COLO829 (cell line): ENCODE results near the gene JAM3.
A peak's percentile ranks its signal among the peaks of the same experiment; 100 is the strongest.

Experiments
- DNase-seq: peaks from one replicate; pipeline ENCODE4 v3.0.0; 2012; ENCODE audit warnings: low spot score

The JAM3 gene

GRCh38 chr11:134068829-134069425, at the start of gene JAM3:
JAM3 (plus strand) TSS chr11:134069072; CDS start chr11:134069084, 12 bp downstream.
- peak; percentile 98 for DNase-seq

DNA sequence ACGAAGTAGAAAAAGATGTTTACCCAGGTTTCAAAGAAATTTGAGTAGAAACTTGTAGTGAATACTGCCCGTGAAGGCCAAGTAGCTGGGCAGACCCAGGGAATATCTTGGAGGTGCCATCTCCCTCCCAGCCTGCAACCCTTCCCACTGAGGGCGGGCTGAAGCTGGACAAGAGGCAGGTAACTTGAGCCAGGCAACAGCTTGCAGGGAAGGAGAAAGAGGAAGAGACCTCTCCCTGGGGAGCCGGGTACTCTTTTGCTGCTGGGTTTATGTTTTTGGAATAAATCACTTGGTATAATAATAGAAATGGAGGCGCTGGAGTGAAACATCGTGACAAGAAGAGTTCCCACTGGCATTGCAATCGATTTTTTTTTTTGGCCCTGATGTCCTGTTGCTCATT, 49.4 kb upstream of the JAM3 start:
- no peak for DNase-seq

GRCh38 chr11:134020598-134020997, 48.3 kb upstream of the JAM3 start:
- DNase-seq, result no peak

DNA sequence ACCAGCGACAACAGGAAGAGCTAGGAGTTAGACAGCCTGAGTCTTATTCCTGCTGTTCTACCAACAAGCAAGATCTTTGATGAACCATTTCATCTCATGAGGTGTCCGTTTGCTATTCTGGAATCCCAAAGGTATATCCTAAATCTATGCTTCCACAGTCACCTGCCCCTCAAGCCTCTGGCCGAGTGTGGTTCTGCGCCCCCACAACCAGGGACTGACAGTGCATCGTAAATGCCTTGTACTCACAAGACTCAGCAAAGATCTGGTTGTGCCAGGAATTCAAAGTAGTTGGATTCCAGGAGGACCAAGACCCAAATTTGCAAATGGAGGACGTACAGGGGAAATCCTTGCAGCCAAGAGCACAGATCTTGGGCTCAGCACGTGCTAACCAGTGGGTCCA, 47.5 kb upstream of the JAM3 start:
- DNase-seq, result no peak

GRCh38 chr11:134022748-134023147, 46.1 kb upstream of the JAM3 start:
- no peak for DNase-seq

GRCh38 chr11:134024420-134025081, 44.3 kb upstream of the JAM3 start:
- no peak for DNase-seq

DNA sequence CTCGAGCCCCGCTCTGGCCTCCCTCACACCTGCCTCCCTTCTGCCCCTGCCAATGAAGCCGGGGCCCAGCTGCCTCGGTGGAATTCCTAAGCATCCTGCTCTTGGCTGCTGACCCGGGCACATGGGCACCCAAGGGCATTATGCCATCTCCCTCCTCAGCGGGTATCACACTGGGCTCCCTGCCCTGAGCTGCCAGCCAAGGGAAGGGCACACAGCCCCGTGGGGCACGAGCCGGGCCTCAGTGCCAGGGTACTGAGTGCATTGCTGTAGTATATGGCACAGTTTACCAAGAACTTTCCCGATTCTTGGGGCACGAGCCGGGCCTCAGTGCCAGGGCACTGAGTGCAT, 43.8 kb upstream of the JAM3 start:
- no peak for DNase-seq

DNA sequence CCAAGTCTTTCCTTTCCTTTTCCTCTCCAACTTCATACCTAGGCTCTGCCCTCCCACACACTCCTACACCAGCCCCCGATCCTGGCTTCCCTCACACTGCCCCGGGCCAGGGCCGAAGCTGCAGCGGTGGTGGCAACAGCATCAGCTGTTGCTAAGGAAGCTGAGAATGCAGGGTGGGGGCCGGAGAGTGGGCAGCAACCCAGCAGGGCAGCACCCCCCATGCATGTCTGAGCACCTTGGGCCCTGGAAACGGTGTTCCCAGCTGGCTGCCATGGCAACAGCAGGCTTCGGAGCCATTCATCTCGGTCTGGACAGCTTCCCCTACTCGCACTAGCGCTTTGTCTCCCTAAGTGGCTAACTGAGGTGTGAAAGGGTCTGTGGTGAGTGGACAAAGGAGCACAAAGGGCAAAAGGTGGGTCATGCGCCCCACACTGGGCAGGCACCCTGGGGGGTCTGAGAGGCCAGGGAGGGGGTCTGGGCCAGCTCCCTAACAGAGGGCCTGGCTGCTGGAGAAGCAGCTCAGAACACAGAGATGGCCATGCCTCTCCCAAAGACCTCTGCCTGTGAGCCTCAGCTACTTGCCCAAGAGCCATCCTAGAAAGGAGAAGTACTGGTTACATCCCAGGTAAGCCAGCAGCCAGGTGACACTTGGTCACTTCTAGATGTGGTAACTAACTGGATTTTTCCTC, 42.1 kb upstream of the JAM3 start:
- no peak for DNase-seq

- DNase-seq, result no peak
Measured at GRCh38 chr11:134027671-134028070, 41.2 kb upstream of the JAM3 start.

DNA sequence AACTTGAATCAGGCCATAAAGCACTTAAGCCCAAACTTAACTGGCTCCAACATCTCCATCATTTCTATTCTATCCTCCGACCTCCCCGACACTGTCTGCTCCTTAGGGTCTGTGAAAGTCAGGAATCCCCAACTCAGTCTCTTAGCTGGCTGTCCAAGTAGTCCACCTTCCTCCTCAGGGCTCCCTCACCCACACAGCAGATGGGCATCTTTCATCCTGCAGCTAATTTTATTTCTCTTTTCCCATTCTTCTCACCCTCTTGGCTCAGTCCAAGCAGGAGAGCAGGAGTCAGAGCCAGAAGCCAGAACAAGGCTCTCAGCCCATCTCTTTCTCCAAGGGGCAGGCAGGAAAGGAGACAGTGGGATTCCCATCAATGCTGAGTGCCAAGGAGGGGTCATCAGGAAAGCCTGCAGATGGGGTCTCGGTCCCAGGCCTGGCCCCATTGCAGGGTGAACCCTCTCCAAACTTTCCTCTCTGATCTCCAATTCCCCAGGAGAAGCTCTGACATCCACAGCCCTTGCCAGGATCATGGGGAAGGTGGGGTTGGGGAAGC, 40.4 kb upstream of the JAM3 start:
- no peak for DNase-seq

DNA sequence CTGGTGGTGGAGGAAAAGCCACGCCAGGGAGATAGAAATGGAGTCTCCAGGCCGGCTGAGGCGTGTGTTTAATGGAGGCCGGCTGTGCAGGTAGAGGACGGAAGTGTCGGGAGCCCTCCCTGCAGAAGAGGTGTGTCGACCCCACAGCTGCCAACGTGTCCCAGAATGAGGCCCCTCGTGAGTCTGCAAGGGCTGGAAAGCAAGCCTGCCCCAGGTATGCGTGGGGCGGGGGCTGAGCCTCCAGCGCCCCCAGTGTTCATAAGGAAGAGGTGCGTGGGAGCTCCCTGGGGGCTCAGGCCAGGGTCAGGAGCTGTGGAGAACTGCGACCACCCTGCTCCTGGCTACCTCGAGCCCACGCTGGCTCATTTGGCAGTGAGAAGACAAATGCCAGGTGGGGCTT, 38.0 kb upstream of the JAM3 start:
- no peak for DNase-seq

- DNase-seq, result no peak
Measured at GRCh38 chr11:134032043-134032442, 36.8 kb upstream of the JAM3 start.

GRCh38 chr11:134032501-134033091, 36.3 kb upstream of the JAM3 start:
- DNase-seq, result no peak

GRCh38 chr11:134033276-134033675, 35.6 kb upstream of the JAM3 start:
- no peak for DNase-seq

DNA sequence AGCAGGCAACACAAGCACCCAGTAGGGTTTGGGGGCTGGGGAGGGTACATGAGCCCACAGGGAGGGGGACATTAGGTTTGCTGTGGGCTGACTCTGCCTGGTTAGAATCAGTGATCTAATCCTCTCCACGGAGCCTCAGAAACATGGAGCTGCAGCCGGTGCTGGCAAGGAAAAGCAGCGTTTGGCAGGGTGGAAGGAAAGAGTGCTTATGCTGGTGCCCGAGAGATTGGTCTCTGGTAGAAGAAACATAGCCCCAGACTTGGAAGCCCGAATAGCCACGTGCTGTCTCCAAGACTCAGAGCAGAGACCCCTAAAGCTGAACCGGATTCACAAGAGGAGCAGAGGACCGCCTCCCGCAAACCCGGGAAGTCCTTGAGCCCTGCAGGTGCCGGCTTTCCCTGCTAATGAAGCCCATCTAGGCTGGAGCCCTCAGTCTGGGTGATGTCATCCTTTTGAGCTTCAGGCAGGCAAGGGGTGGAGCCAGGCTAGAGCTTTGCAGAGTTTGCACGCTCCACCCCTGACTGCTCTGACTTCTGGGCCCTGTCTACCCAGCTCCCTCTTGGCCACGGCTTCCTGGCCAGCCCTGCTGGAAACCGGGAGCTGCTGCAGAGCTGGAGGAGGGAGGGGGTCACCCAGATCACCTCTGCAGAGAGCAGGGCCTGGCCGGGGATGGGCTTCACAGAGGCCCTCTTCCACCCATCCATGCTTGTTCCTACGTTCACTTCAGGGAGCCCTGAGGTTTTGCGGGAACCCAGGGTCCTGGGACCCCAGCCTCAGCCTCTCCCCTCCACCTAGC, 35.0 kb upstream of the JAM3 start:
- DNase-seq, result peak; percentile 59

- no peak for DNase-seq
Measured at GRCh38 chr11:134034496-134035381, 34.1 kb upstream of the JAM3 start.

DNA sequence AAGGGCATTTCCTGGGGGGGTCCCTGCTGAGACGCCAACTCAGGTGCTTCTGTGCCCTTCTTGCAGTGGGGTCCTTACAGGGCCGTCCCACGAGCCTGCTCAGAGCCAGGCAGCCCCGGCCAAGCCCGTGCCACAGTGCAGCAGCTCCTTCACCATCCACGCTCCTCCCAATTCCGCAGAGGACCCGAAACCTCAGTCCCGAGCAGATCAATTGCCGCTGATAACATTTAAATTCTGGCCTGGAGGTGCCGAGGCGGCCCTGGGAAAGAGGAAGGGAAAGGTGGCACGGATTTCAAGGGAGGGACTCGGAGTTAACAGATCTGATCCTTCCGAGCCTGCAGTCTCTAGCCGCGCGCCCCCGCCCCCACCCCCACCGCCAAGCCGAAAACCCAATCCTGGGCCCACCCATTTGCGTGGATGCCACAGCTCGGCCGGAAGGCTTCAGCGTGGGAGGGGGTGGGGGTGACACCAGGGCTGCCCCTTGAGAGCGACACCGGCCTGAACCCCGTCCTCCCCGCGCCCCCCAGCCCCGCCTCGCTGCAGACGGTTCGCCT, 32.3 kb upstream of the JAM3 start:
- no peak for DNase-seq

DNA sequence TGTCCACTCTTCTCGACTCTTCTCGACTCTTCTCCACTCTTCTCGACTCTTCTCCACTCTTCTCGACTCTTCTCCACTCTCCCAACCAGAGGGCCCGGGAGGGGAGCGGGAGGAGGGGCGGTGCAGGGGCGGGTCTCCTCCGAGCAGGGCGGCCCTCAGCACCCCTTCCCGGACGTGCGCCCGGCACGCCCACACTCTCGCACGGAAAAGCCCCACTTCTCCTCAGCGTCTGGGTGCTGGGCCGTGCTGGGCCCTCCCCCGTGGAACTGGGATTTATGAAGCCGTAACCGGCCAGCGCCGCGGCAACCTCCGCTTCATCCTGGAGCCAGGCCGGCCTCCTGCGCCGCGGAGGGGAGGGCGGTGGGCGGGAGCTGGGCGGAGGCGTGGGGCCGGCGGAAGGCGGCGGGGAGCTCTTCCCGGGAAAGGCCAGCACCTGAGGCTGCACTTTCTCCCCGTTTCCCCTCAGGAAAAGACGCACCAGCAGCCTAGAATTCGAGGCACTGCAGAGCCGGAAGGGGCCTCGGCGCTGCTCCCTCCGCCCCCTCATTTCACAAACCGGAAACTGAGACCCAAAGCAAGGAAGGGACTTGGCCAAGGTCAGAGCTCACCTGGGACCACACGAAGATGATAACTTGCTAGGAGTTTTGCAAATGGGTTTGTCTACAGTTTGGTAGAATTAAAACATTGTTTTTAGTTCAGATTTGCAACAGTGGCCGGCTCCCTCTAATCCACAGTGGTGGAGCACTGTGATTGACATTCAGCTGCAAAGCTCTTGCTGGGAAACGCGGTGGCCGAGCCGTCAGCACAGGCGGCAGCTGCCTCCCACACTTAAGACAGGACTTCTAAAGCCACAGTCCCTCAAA, 31.6 kb upstream of the JAM3 start:
- no peak for DNase-seq

GRCh38 chr11:134038897-134039470, 29.9 kb upstream of the JAM3 start:
- DNase-seq, result no peak
